NCI-H1048 (cell line): ENCODE results near the gene STAT4.

ENCODE experiments used
- DNase-seq: peaks from one replicate; lab custom pipeline; 2025; lab: John Stamatoyannopoulos, UW

The STAT4 gene

GRCh38 chr2:191150600-191151330 lies at the start of gene STAT4:
Gene STAT4, minus strand, starts transcription at chr2:191150994. Its CDS starts 2,791 bp downstream, at chr2:191148203.
- no peak for DNase-seq

GRCh38 chr2:191199929-191200512 lies 49.2 kb upstream of the STAT4 start:
- DNase-seq, result no peak

GRCh38 chr2:191198271-191198670 lies 47.5 kb upstream of the STAT4 start:
- DNase-seq, result no peak

GRCh38 chr2:191197096-191197495 lies 46.3 kb upstream of the STAT4 start:
- DNase-seq, result no peak

- DNase-seq, result no peak
These were observed 44.2 kb upstream of the STAT4 start for GRCh38 chr2:191195021-191195420.

- DNase-seq, result no peak
These were observed 40.2 kb upstream of the STAT4 start for GRCh38 chr2:191190861-191191552.

GRCh38 chr2:191190435-191190834 lies 39.6 kb upstream of the STAT4 start:
- DNase-seq, result no peak

- no peak for DNase-seq
These were observed 38.4 kb upstream of the STAT4 start for GRCh38 chr2:191189112-191189635.

GRCh38 chr2:191188550-191189093 lies 37.8 kb upstream of the STAT4 start:
- DNase-seq, result no peak

GRCh38 chr2:191187105-191187829 lies 36.5 kb upstream of the STAT4 start:
- no peak for DNase-seq

- no peak for DNase-seq
These were observed 33.7 kb upstream of the STAT4 start for GRCh38 chr2:191184457-191184856.

- no peak for DNase-seq
These were observed 32.7 kb upstream of the STAT4 start for GRCh38 chr2:191183516-191183915.

GRCh38 chr2:191183081-191183480 lies 32.3 kb upstream of the STAT4 start:
- DNase-seq, result no peak

GRCh38 chr2:191180713-191181112 lies 29.9 kb upstream of the STAT4 start:
- DNase-seq, result no peak

- DNase-seq, result no peak
These were observed 29.5 kb upstream of the STAT4 start for GRCh38 chr2:191180276-191180675.

- DNase-seq, result no peak
These were observed 28.2 kb upstream of the STAT4 start for GRCh38 chr2:191178806-191179514.

- no peak for DNase-seq
These were observed 27.2 kb upstream of the STAT4 start for GRCh38 chr2:191177751-191178736.

- DNase-seq, result no peak
These were observed 26.1 kb upstream of the STAT4 start for GRCh38 chr2:191176801-191177438.

GRCh38 chr2:191176305-191176704 lies 25.5 kb upstream of the STAT4 start:
- DNase-seq, result no peak

- no peak for DNase-seq
These were observed 23.6 kb upstream of the STAT4 start for GRCh38 chr2:191174442-191174841.
